ENCODE data around the gene TFF2.

Gene TFF2

GRCh38 chr21:42373908-42374455 is 23.2 kb upstream of the TFF2 start:
- H3K36me3 ChIP-seq (ENCODE audit: control insufficient read depth, insufficient read depth, low read length), result no peaks in the 10 kb centered on the region
- no peak overlapping the region for H3K4me3 ChIP-seq (ENCODE audit: low read depth, low read length)
- no peaks in the 10 kb centered on the region for H3K27me3 ChIP-seq (ENCODE audit: control insufficient read depth, insufficient read depth, low read length)
- peaks cover 2% of the 10 kb centered on the region for H3K4me1 ChIP-seq (ENCODE audit: control insufficient read depth, insufficient read depth, low read length)
- H3K9me3 ChIP-seq (ENCODE audit: control insufficient read depth, insufficient read depth, low read length), result no peaks in the 10 kb centered on the region
- H3K9ac ChIP-seq (ENCODE audit: low read depth, low read length), result no peak overlapping the region

- H3K9ac ChIP-seq (ENCODE audit: low read depth, low read length), result no peak overlapping the region
- H3K27me3 ChIP-seq (ENCODE audit: control insufficient read depth, insufficient read depth, low read length), result no peaks in the 10 kb centered on the region
- no peaks in the 10 kb centered on the region for H3K36me3 ChIP-seq (ENCODE audit: control insufficient read depth, insufficient read depth, low read length)
- peaks cover 2% of the 10 kb centered on the region for H3K4me1 ChIP-seq (ENCODE audit: control insufficient read depth, insufficient read depth, low read length)
- H3K9me3 ChIP-seq (ENCODE audit: control insufficient read depth, insufficient read depth, low read length), result no peaks in the 10 kb centered on the region
- H3K4me3 ChIP-seq (ENCODE audit: low read depth, low read length), result no peak overlapping the region
These were observed 22.6 kb upstream of the TFF2 start for GRCh38 chr21:42373196-42373907.

GRCh38 chr21:42370894-42371654 is 20.3 kb upstream of the TFF2 start:
- H3K36me3 ChIP-seq (ENCODE audit: control insufficient read depth, insufficient read depth, low read length), result no peaks in the 10 kb centered on the region
- no peaks in the 10 kb centered on the region for H3K9me3 ChIP-seq (ENCODE audit: control insufficient read depth, insufficient read depth, low read length)
- no peak overlapping the region for H3K4me3 ChIP-seq (ENCODE audit: low read depth, low read length)
- H3K4me1 ChIP-seq (ENCODE audit: control insufficient read depth, insufficient read depth, low read length), result peaks cover 2% of the 10 kb centered on the region
- no peaks in the 10 kb centered on the region for H3K27me3 ChIP-seq (ENCODE audit: control insufficient read depth, insufficient read depth, low read length)
- H3K9ac ChIP-seq (ENCODE audit: low read depth, low read length), result no peak overlapping the region

GRCh38 chr21:42369821-42370220 is 19.0 kb upstream of the TFF2 start:
- no peaks in the 10 kb centered on the region for H3K9me3 ChIP-seq (ENCODE audit: control insufficient read depth, insufficient read depth, low read length)
- H3K4me1 ChIP-seq (ENCODE audit: control insufficient read depth, insufficient read depth, low read length), result no peaks in the 10 kb centered on the region
- no peak overlapping the region for H3K9ac ChIP-seq (ENCODE audit: low read depth, low read length)
- H3K27me3 ChIP-seq (ENCODE audit: control insufficient read depth, insufficient read depth, low read length), result no peaks in the 10 kb centered on the region
- H3K36me3 ChIP-seq (ENCODE audit: control insufficient read depth, insufficient read depth, low read length), result no peaks in the 10 kb centered on the region
- H3K4me3 ChIP-seq (ENCODE audit: low read depth, low read length), result no peak overlapping the region

- no peaks in the 10 kb centered on the region for H3K4me1 ChIP-seq (ENCODE audit: control insufficient read depth, insufficient read depth, low read length)
These were observed 16.8 kb upstream of the TFF2 start for GRCh38 chr21:42367367-42368165.

GRCh38 chr21:42366292-42367010 is 15.7 kb upstream of the TFF2 start, which contains the start of gene TFF1:
TSS of gene TFF1 (minus strand) at chr21:42366535. CDS start at chr21:42366495, 40 bp downstream.
- no peaks in the 10 kb centered on the region for H3K4me1 ChIP-seq (ENCODE audit: control insufficient read depth, insufficient read depth, low read length)
- H3K36me3 ChIP-seq (ENCODE audit: control insufficient read depth, insufficient read depth, low read length), result no peaks in the 10 kb centered on the region
- no peak within 1 kb of the TSS for H3K9ac ChIP-seq (ENCODE audit: low read depth, low read length)
- no peak within 1 kb of the TSS for H3K4me3 ChIP-seq (ENCODE audit: low read depth, low read length)
- H3K9me3 ChIP-seq (ENCODE audit: control insufficient read depth, insufficient read depth, low read length), result no peaks in the 10 kb centered on the region
- H3K27me3 ChIP-seq (ENCODE audit: control insufficient read depth, insufficient read depth, low read length), result no peaks in the 10 kb centered on the region

More at GRCh38 chr21:42367367-42368165, 16.8 kb upstream of the TFF2 start:
- no peaks in the 10 kb centered on the region for H3K27me3 ChIP-seq (ENCODE audit: control insufficient read depth, insufficient read depth, low read length)
- H3K36me3 ChIP-seq (ENCODE audit: control insufficient read depth, insufficient read depth, low read length), result no peaks in the 10 kb centered on the region
- no peak overlapping the region for H3K4me3 ChIP-seq (ENCODE audit: low read depth, low read length)
- no peak overlapping the region for H3K9ac ChIP-seq (ENCODE audit: low read depth, low read length)
- no peaks in the 10 kb centered on the region for H3K9me3 ChIP-seq (ENCODE audit: control insufficient read depth, insufficient read depth, low read length)

- H3K4me1 ChIP-seq (ENCODE audit: control insufficient read depth, insufficient read depth, low read length), result no peaks in the 10 kb centered on the region
- no peaks in the 10 kb centered on the region for H3K27me3 ChIP-seq (ENCODE audit: control insufficient read depth, insufficient read depth, low read length)
- no peak overlapping the region for H3K4me3 ChIP-seq (ENCODE audit: low read depth, low read length)
- no peak overlapping the region for H3K9ac ChIP-seq (ENCODE audit: low read depth, low read length)
- no peaks in the 10 kb centered on the region for H3K36me3 ChIP-seq (ENCODE audit: control insufficient read depth, insufficient read depth, low read length)
- no peaks in the 10 kb centered on the region for H3K9me3 ChIP-seq (ENCODE audit: control insufficient read depth, insufficient read depth, low read length)
These were observed 15.0 kb upstream of the TFF2 start for GRCh38 chr21:42365770-42366169.

- H3K9ac ChIP-seq (ENCODE audit: low read depth, low read length), result no peak overlapping the region
These were observed 13.6 kb upstream of the TFF2 start for GRCh38 chr21:42364304-42364865.

GRCh38 chr21:42363312-42363711 is 12.5 kb upstream of the TFF2 start:
- Histone ChIP-seq H3K9ac (ENCODE audit: low read depth, low read length) (no peak overlapping the region), H3K27me3 (ENCODE audit: control insufficient read depth, insufficient read depth, low read length) (no peaks in the 10 kb centered on the region), H3K4me3 (ENCODE audit: low read depth, low read length) (no peak overlapping the region), H3K4me1 (ENCODE audit: control insufficient read depth, insufficient read depth, low read length) (no peaks in the 10 kb centered on the region), H3K9me3 (ENCODE audit: control insufficient read depth, insufficient read depth, low read length) (peaks cover 3% of the 10 kb centered on the region), H3K36me3 (ENCODE audit: control insufficient read depth, insufficient read depth, low read length) (no peaks in the 10 kb centered on the region)

More at GRCh38 chr21:42364304-42364865, 13.6 kb upstream of the TFF2 start:
- Histone ChIP-seq H3K27me3 (ENCODE audit: control insufficient read depth, insufficient read depth, low read length) (no peaks in the 10 kb centered on the region), H3K4me3 (ENCODE audit: low read depth, low read length) (no peak overlapping the region), H3K9me3 (ENCODE audit: control insufficient read depth, insufficient read depth, low read length) (peaks cover 3% of the 10 kb centered on the region), H3K4me1 (ENCODE audit: control insufficient read depth, insufficient read depth, low read length) (no peaks in the 10 kb centered on the region), H3K36me3 (ENCODE audit: control insufficient read depth, insufficient read depth, low read length) (no peaks in the 10 kb centered on the region)

- H3K4me1 ChIP-seq (ENCODE audit: control insufficient read depth, insufficient read depth, low read length), result no peaks in the 10 kb centered on the region
- no peak overlapping the region for H3K9ac ChIP-seq (ENCODE audit: low read depth, low read length)
- H3K27me3 ChIP-seq (ENCODE audit: control insufficient read depth, insufficient read depth, low read length), result no peaks in the 10 kb centered on the region
- no peaks in the 10 kb centered on the region for H3K36me3 ChIP-seq (ENCODE audit: control insufficient read depth, insufficient read depth, low read length)
- H3K9me3 ChIP-seq (ENCODE audit: control insufficient read depth, insufficient read depth, low read length), result peaks cover 3% of the 10 kb centered on the region
- H3K4me3 ChIP-seq (ENCODE audit: low read depth, low read length), result no peak overlapping the region
These were observed 11.9 kb upstream of the TFF2 start for GRCh38 chr21:42362700-42363099.

- Histone ChIP-seq H3K4me3 (ENCODE audit: low read depth, low read length) (no peak overlapping the region), H3K36me3 (ENCODE audit: control insufficient read depth, insufficient read depth, low read length) (no peaks in the 10 kb centered on the region), H3K4me1 (ENCODE audit: control insufficient read depth, insufficient read depth, low read length) (no peaks in the 10 kb centered on the region), H3K9me3 (ENCODE audit: control insufficient read depth, insufficient read depth, low read length) (peaks cover 3% of the 10 kb centered on the region), H3K9ac (ENCODE audit: low read depth, low read length) (no peak overlapping the region), H3K27me3 (ENCODE audit: control insufficient read depth, insufficient read depth, low read length) (no peaks in the 10 kb centered on the region)
These were observed 11.4 kb upstream of the TFF2 start for GRCh38 chr21:42362198-42362597.
